Measurements from ENCODE around the gene ZNF853.

DNA sequence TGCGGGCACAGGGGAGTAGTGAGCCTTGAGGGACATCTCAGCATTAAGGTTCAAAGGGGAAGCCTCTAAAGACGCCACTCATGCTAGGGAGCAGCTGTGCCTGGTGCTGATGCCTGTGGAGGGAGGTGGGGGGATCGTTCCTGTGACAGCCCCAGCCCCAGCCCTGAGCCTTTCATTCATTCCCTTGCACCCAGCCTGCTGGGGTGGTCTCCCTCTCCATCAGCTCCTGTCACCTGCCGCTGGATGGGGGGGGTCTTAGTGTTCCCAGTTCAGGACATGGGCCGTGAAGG lies 33.4 kb downstream of the ZNF853 start:
- TF ChIP-seq, protein P1, sequence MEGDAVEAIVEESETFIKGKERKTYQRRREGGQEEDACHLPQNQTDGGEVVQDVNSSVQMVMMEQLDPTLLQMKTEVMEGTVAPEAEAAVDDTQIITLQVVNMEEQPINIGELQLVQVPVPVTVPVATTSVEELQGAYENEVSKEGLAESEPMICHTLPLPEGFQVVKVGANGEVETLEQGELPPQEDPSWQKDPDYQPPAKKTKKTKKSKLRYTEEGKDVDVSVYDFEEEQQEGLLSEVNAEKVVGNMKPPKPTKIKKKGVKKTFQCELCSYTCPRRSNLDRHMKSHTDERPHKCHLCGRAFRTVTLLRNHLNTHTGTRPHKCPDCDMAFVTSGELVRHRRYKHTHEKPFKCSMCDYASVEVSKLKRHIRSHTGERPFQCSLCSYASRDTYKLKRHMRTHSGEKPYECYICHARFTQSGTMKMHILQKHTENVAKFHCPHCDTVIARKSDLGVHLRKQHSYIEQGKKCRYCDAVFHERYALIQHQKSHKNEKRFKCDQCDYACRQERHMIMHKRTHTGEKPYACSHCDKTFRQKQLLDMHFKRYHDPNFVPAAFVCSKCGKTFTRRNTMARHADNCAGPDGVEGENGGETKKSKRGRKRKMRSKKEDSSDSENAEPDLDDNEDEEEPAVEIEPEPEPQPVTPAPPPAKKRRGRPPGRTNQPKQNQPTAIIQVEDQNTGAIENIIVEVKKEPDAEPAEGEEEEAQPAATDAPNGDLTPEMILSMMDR (IDR thresholded peaks at IDR 0.05), result no peak
- TF ChIP-seq POLR2A (IDR thresholded peaks at IDR 0.05), result no peak
